H7 (cell line): ENCODE results near the gene TMEM186. TPM values are rescaled to one million over a fixed set of nuclear protein-coding genes. Genes with fewer than 3 reads are reported as not detected.
"Not testable (repeated sequence)": the region's sequence is repeated elsewhere in the genome, so short reads cannot be mapped to it uniquely, and the experiment has no call there.

Experiments used
- DNase-seq: peaks from one replicate; pipeline ENCODE4 v3.0.0; 2012
- H3K27me3 ChIP-seq: 2 replicates; pipeline ENCODE4 v1.6.0; 2011; ENCODE audit warnings: mild to moderate bottlenecking, low read length; ENCODE audit not compliant: control insufficient read depth, insufficient read depth
- H3K36me3 ChIP-seq: replicated peaks from 2 replicates; pipeline ENCODE4 v1.5.1; 2011; ENCODE audit warnings: low read length; ENCODE audit not compliant: control insufficient read depth, insufficient read depth
- H3K4me3 ChIP-seq: 2 replicates; pipeline ENCODE4 v1.5.1; 2011; ENCODE audit warnings: low read depth, mild to moderate bottlenecking, control low read depth, low read length, moderate library complexity; ENCODE audit not compliant: insufficient read depth
- total RNA-seq: library from RNA; depleted of rRNA; stranded (reverse); fragments of >200 nt; shearing (Covaris generic); gene quantifications from 2 replicates; pipeline ENCODE4 v1.2.3, GENCODE V29; 2014

The TMEM186 gene
- total RNA-seq, 1 experiment from 2014 or later = 8.2 TPM

- no peak for DNase-seq
- Histone ChIP-seq H3K4me3 (peak overlapping the region; percentile 92), H3K36me3 (peaks cover 15% of the 10 kb centered on the region), H3K27me3 (no peaks in the 10 kb centered on the region)
These were observed 712 bp upstream of the TMEM186 start for GRCh38 chr16:8798174-8798527.

GRCh38 chr16:8796469-8797363, 723 bp downstream of the TMEM186 start:
- DNase-seq = no peak
- H3K4me3 ChIP-seq = peak overlapping the region; percentile 92
- peaks cover 5% of the 10 kb centered on the region for H3K36me3 ChIP-seq
- no peaks in the 10 kb centered on the region for H3K27me3 ChIP-seq

GRCh38 chr16:8795818-8796217, 1.6 kb downstream of the TMEM186 start:
- H3K36me3 ChIP-seq = peaks cover 3% of the 10 kb centered on the region; the same call in 1 of the 2 replicates
- no peak overlapping the region for H3K4me3 ChIP-seq
- no peak for DNase-seq
- no peaks in the 10 kb centered on the region for H3K27me3 ChIP-seq

- no peaks in the 10 kb centered on the region for H3K27me3 ChIP-seq
- DNase-seq = no peak
- peaks cover 3% of the 10 kb centered on the region; the same call in 1 of the 2 replicates for H3K36me3 ChIP-seq
- no peak overlapping the region for H3K4me3 ChIP-seq
These were observed 2.3 kb downstream of the TMEM186 start for GRCh38 chr16:8795091-8795490.

- no peak for DNase-seq
- Histone ChIP-seq H3K36me3 (no peaks in the 10 kb centered on the region), H3K4me3 (no peak overlapping the region), H3K27me3 (no peaks in the 10 kb centered on the region)
These were observed 8.8 kb downstream of the TMEM186 start for GRCh38 chr16:8788578-8789172.

GRCh38 chr16:8786316-8786715, 11.1 kb downstream of the TMEM186 start:
- DNase-seq, H3K36me3 ChIP-seq, H3K27me3 ChIP-seq, H3K4me3 ChIP-seq: not testable (repeated sequence)

GRCh38 chr16:8785408-8785807, 12.0 kb downstream of the TMEM186 start:
- Histone ChIP-seq H3K4me3 (no peak overlapping the region), H3K36me3 (no peaks in the 10 kb centered on the region), H3K27me3 (no peaks in the 10 kb centered on the region)
- DNase-seq = no peak

GRCh38 chr16:8782673-8783072, 14.8 kb downstream of the TMEM186 start:
- Histone ChIP-seq H3K36me3 (no peaks in the 10 kb centered on the region), H3K27me3 (no peaks in the 10 kb centered on the region), H3K4me3 (no peak overlapping the region)
- DNase-seq = no peak

GRCh38 chr16:8781797-8782196, 15.6 kb downstream of the TMEM186 start:
- no peak overlapping the region for H3K4me3 ChIP-seq
- DNase-seq = no peak
- H3K36me3 ChIP-seq = no peaks in the 10 kb centered on the region
- H3K27me3 ChIP-seq = no peaks in the 10 kb centered on the region

GRCh38 chr16:8777217-8777616, 20.2 kb downstream of the TMEM186 start:
- Histone ChIP-seq H3K27me3 (no peaks in the 10 kb centered on the region), H3K36me3 (no peaks in the 10 kb centered on the region), H3K4me3 (no peak overlapping the region)
- no peak for DNase-seq

GRCh38 chr16:8776129-8776584, 21.3 kb downstream of the TMEM186 start:
- H3K36me3 ChIP-seq = no peaks in the 10 kb centered on the region
- H3K27me3 ChIP-seq = no peaks in the 10 kb centered on the region
- no peak overlapping the region for H3K4me3 ChIP-seq
- peak; percentile 79 for DNase-seq

GRCh38 chr16:8775359-8775758, 22.1 kb downstream of the TMEM186 start:
- Histone ChIP-seq H3K36me3 (no peaks in the 10 kb centered on the region), H3K4me3 (no peak overlapping the region), H3K27me3 (no peaks in the 10 kb centered on the region)
- no peak for DNase-seq

GRCh38 chr16:8774208-8774607, 23.2 kb downstream of the TMEM186 start:
- DNase-seq = no peak
- Histone ChIP-seq H3K4me3 (no peak overlapping the region), H3K36me3 (no peaks in the 10 kb centered on the region), H3K27me3 (no peaks in the 10 kb centered on the region)

GRCh38 chr16:8773537-8773936, 23.9 kb downstream of the TMEM186 start:
- H3K36me3 ChIP-seq = no peaks in the 10 kb centered on the region
- no peak for DNase-seq
- no peak overlapping the region for H3K4me3 ChIP-seq
- H3K27me3 ChIP-seq = no peaks in the 10 kb centered on the region

- DNase-seq = peak; percentile 39
These were observed 28.7 kb downstream of the TMEM186 start for GRCh38 chr16:8768692-8769091.

More at GRCh38 chr16:8768692-8769091, 28.7 kb downstream of the TMEM186 start:
- Histone ChIP-seq H3K27me3 (no peaks in the 10 kb centered on the region), H3K4me3 (no peak overlapping the region), H3K36me3 (no peaks in the 10 kb centered on the region)
